Measurements from ENCODE around the gene CDC25B. TPM values are rescaled to one million over a fixed set of nuclear protein-coding genes. Genes with fewer than 3 reads are reported as not detected.

CDC25B gene
- total RNA-seq, 3 donors from 2014 or later, result 32.8 to 40.8 (median 34.7) TPM

DNA sequence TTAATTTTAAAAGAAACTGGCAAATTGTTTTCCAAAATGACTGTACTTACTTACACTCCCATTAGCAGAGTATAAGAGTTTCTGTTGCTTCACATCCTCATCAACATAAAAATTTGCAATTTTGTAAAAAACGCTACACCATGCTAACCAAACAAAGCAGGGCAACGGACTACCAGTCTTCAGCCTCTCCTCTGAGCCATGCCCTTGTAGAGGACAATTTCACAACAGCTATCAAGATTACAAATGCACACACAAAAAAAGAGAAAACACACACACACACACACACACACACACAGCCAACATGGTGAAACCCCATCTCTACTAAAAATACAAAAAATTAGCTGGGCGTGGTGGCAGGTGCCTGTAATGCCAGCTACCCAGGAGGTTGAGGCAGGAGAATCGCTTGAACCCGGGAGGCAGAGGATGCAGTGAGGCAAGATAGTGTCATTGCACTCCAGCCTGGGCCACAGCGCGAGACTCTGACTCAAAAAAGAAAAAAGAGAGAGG lies 24.5 kb upstream of the CDC25B start:
- H3K4me1 Mint-ChIP-seq (ENCODE audit: low read depth), result peaks cover 12% of the 10 kb centered on the region
- DNase-seq (no peak), ATAC-seq (no peak)
- no peaks in the 10 kb centered on the region for H3K9me3 Mint-ChIP-seq
- H3K4me3 Mint-ChIP-seq, result no peak overlapping the region
- no peaks in the 10 kb centered on the region for H3K27me3 Mint-ChIP-seq (ENCODE audit: low read depth)
- H3K36me3 Mint-ChIP-seq (ENCODE audit: insufficient read depth), result no peaks in the 10 kb centered on the region

DNA sequence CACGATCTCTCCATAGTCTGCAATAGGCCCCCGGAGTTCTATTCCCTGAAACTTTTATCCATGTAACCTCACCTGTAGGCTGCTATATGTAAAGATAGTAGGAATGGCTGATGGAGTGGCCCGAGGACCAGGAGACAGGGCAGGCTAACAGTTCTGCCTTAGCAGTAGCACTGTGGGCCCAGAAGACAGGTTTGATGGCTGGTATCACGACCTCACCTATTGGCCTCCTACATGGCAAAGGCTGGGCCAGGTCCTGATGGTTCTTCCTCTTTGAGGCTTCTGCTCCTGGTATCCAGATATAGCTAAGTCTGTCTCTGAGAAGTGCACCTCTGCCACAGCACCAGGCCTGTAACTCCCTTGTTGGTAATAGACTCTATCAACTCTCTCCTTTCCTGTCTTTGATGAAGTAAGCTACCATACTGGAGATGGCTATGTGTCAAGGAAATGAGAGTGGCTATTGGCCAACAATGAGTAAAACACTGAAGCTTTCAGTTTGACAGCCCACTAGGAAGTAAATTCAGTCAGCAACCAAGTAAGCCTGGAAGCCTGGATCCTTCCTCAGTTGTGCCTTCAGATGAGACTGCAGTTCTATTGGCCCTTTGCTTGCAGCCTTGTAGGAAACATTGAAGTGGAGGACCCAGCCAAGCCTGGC lies 20.5 kb upstream of the CDC25B start:
- Mint-ChIP-seq H3K36me3 (ENCODE audit: insufficient read depth) (no peaks in the 10 kb centered on the region), H3K4me3 (peak overlapping the region; percentile 37), H3K27me3 (ENCODE audit: low read depth) (peaks cover 9% of the 10 kb centered on the region), H3K4me1 (ENCODE audit: low read depth) (peaks cover 13% of the 10 kb centered on the region), H3K9me3 (no peaks in the 10 kb centered on the region)
- DNase-seq (no peak), ATAC-seq (no peak)

DNA sequence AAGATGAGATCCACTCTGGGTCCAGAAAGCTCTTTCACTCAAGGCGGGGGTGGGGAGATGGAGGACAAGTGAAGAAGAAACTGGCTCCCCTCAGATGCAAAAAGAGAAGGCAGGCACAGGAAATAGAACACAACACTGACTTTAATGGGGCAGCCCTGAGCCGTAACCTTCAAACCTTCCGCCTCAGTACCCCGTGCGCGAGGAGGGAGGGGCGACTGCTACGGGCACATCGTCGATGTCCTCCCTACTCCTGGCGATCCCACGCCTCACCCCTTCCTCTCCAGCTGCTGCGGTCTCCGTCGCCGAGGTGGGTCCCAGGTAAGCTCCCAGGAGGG lies 18.8 kb upstream of the CDC25B start:
- DNase-seq, result no peak
- peak; percentile 41 to 42 for ATAC-seq
- peaks cover 9% of the 10 kb centered on the region for H3K27me3 Mint-ChIP-seq (ENCODE audit: low read depth)

DNA sequence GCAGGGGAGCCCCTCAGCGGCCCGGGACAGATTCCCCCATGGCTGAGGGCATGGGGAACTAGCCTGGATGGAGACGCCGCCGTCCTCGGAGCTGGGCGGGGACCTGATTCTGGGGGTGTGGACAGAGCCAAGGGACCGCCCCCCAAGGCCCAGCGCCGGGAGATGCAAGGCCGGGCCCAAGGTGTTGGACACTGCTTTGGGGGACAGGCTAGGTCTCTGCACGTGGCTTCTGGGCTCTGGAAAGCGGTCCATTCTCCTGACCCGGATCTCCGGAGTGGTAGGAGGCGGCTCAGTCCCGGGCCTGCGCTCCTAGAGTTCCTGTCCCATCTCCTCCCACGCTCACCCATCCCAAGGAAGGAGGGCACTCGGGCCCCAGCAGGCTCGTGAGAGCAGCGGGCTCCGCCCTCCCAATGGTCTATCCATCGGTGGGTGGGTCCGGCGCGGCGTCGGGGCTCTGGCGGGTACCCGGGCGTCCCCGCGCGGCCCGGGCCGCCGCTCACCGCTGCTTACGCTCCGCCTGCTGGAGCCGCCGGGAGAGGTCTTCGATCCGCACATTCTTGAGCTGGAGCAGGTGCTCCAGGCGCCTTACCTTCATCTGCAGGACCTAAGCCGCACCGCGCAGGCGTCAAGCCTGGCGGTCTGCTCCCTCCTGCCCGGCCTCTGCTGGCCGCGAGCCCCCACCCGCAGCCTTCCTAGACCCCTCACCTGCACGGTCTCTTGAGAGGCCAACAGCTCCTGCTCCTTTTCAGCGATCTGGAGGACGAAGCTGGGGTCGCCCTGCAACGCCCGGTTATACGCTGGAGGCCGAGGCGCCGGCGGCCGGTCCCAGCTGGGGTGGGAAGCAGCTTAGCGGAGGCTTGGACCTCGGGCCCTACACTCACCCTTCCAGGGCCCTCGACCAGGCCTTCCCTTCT lies 18.1 kb upstream of the CDC25B start:
- Mint-ChIP-seq H3K9me3 (no peaks in the 10 kb centered on the region), H3K4me3 (peak overlapping the region; percentile 72), H3K36me3 (ENCODE audit: insufficient read depth) (no peaks in the 10 kb centered on the region), H3K27me3 (ENCODE audit: low read depth) (peaks cover 9% of the 10 kb centered on the region), H3K4me1 (ENCODE audit: low read depth) (peaks cover 29% of the 10 kb centered on the region)
- peak; percentile 71 to 78 for ATAC-seq
- DNase-seq, result peak; percentile 38

More for the DNA sequence above, 18.8 kb upstream of the CDC25B start:
- H3K4me3 Mint-ChIP-seq, result peak overlapping the region; percentile 72
- H3K9me3 Mint-ChIP-seq, result no peaks in the 10 kb centered on the region
- H3K36me3 Mint-ChIP-seq (ENCODE audit: insufficient read depth), result no peaks in the 10 kb centered on the region
- H3K4me1 Mint-ChIP-seq (ENCODE audit: low read depth), result peaks cover 27% of the 10 kb centered on the region

DNA sequence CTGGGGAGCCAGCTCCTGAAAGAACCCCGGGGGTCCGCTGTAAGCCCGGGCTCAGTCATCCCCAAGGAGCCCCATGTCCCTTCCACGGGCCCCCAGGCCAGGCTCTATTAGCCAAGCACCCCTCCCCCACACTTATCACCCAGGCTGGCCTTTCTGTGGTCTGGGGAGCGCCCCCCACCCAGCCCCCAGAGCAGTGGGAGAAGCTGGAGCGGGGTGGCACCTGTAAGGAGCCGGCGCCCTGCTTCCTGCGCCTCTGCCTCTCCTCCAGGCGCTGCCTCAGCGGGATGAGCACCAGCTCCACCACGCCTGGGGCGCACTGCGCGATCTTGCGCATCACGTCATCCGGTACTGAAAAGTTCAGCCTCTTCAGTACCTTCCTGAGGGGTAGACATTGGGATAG lies 17.1 kb upstream of the CDC25B start:
- ATAC-seq (no peak), DNase-seq (no peak)
- peaks cover 9% of the 10 kb centered on the region for H3K27me3 Mint-ChIP-seq (ENCODE audit: low read depth)
- H3K36me3 Mint-ChIP-seq (ENCODE audit: insufficient read depth), result no peaks in the 10 kb centered on the region
- peaks cover 34% of the 10 kb centered on the region for H3K4me1 Mint-ChIP-seq (ENCODE audit: low read depth)
- no peaks in the 10 kb centered on the region for H3K9me3 Mint-ChIP-seq
- no peak overlapping the region for H3K4me3 Mint-ChIP-seq

DNA sequence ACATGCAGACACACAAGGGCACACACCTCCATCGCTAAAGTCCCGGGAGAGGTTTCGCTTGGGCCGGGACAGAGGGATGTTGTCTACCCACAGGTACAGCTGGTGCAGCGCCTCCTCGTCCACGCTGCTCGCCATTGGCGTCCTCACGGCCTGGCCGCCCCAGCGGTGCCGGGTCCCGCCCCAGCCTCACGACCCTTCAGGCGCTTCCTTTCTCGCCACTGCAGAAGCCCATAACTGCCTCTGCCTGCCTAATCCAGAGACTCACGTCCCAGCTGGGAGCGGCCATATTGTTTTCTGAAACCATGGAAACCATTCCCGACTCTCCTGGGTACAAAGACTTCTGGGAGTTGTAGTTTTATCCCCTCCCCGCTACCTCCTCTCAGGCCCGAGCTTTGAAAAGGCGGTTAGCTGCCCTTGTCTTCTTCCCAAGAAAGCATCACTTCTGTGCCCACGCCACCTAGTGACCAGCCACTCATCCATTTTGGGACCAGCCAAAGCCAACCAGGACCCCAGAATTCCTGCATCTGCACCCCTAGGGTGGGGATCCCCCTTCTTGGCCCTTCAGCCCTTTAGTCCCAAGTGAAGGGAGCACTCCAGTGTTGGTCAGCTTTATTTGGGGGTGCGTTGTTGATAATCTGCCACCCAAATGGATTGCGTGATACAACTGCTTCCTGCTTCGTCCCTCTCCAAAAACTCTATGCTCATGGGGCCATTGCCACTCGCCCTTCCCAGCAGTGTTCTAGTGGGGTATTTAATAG lies 14.8 kb upstream of the CDC25B start, which contains the start of gene SPEF1:
SPEF1 (minus strand) TSS at position 296 of the 758 bp plus-strand sequence; CDS start at position 135, 161 bp downstream.
- DNase-seq (no peak), ATAC-seq (peak; percentile 42 to 43)
- Mint-ChIP-seq H3K36me3 (ENCODE audit: insufficient read depth) (peaks cover 6% of the 10 kb centered on the region), H3K27me3 (ENCODE audit: low read depth) (peaks cover 9% of the 10 kb centered on the region), H3K4me3 (peak within 1 kb of the TSS; percentile 52), H3K9me3 (no peaks in the 10 kb centered on the region), H3K4me1 (ENCODE audit: low read depth) (peaks cover 44% of the 10 kb centered on the region)

DNA sequence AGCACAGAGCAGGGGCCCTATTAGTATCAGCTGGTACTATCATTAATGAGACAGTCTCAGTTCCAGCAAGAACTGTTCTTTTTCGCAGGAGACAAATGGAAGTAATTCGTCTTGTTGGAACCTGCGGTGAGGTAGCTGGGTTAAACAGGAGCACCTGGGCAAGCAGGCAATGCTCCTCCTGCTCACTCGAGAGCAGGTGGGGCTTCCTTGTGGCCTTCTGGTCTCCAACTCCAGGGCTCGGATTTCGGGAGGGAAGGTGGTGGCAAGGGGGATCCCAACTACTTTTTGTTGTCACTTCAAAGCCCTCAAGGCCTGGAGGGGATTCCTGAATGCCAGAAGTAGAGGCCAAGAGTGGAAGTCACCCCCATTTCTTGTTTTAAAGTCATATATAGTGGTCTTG lies 13.5 kb upstream of the CDC25B start:
- DNase-seq (no peak), ATAC-seq (no peak)
- H3K9me3 Mint-ChIP-seq, result no peaks in the 10 kb centered on the region
- H3K4me3 Mint-ChIP-seq, result no peak overlapping the region
- peaks cover 9% of the 10 kb centered on the region for H3K27me3 Mint-ChIP-seq (ENCODE audit: low read depth)
- peaks cover 6% of the 10 kb centered on the region for H3K36me3 Mint-ChIP-seq (ENCODE audit: insufficient read depth)
- H3K4me1 Mint-ChIP-seq (ENCODE audit: low read depth), result peaks cover 41% of the 10 kb centered on the region

DNA sequence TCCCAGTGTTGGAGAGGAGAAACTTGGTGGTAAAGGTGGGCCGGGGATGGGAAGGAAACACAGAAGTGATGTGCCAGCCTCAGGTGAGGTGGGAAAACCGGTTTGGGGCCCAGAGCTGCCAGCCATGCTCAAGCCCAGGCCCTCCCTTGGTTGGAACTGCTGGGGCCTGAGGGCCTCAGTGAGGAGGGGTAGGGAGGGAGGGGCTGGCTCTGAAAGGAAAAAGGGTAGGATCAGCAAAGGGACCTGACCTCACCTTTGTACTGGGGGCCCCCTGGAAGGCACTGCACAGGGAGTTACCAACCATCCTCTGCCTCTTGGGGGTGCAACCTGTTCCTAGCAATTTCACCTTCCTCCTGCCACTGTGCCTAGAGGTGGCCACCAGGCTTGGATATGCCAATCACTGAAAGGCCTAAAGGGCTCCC lies 13.0 kb upstream of the CDC25B start:
- DNase-seq (no peak), ATAC-seq (no peak)
- H3K4me1 Mint-ChIP-seq (ENCODE audit: low read depth), result peaks cover 43% of the 10 kb centered on the region
- H3K36me3 Mint-ChIP-seq (ENCODE audit: insufficient read depth), result peaks cover 6% of the 10 kb centered on the region
- H3K27me3 Mint-ChIP-seq (ENCODE audit: low read depth), result peaks cover 9% of the 10 kb centered on the region
- H3K9me3 Mint-ChIP-seq, result no peaks in the 10 kb centered on the region
- no peak overlapping the region for H3K4me3 Mint-ChIP-seq

DNA sequence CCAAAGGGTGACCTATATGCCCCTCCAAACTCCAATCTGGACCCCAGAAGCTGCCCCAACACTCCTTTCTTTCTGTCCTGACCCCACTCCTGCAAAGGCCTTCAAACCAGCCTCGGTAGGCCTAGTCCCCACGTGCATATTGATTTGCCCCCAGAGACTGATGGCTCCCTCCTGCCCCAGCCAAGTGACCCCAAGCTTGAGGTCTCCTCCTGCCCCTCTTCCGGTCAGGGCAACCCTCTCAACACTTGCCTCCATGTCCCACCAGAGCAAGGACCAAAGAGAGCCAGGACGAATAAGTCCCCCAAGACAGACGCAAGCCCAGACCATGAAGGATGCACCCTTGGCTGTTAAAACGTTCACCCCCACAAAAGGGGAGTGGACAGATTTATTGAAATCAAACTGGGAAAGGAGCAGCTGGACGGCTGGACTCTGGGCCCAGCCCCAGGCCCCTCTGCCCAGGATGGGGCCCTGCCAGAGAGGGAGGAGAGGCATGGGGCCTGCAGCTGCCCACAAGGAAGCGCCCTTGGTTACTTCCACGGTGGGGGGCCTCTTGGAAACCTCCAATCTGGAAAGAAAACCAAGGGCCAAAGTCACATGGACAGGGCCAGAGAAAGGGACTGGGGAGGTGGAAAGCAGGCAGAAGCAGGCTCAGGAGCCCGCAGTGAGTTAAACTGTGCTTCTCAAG lies 12.5 kb upstream of the CDC25B start:
- Mint-ChIP-seq H3K4me3 (no peak overlapping the region), H3K36me3 (ENCODE audit: insufficient read depth) (peaks cover 6% of the 10 kb centered on the region), H3K27me3 (ENCODE audit: low read depth) (peaks cover 7% of the 10 kb centered on the region), H3K9me3 (no peaks in the 10 kb centered on the region), H3K4me1 (ENCODE audit: low read depth) (peaks cover 45% of the 10 kb centered on the region)
- DNase-seq (no peak), ATAC-seq (no peak)

DNA sequence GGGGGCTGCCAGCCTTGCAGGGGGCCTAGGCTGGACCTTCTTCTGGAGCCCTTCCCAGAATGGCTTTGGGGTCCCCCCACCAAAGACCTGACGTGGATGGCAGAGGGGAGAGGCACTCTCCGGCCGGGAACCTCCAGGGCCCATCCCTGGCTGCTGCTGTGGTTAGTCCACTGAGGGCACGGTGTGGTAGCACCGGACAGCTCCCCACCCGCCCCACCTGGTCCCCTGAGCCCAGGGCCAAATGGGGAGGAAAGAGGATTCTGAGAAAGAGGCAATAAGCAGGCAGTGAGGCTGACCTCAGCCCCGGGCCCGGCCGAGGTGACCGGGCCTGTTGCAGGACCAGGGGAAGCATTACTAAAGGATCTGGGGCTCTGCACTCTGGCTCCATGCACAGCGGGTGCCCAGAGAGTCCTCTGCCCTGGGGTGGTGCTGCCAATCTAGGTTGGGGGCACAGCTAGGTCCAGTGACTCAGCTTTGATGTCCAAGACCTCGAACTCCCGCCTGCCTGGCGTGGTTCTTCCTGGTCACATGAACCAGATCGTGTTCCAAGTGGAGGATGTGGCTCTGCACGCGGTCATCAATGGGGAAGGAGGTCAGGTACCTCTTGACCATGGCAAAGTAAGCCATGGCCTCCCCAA lies 11.8 kb upstream of the CDC25B start:
- ATAC-seq, result no peak
- no peak for DNase-seq
- peaks cover 49% of the 10 kb centered on the region for H3K4me1 Mint-ChIP-seq (ENCODE audit: low read depth)
- H3K36me3 Mint-ChIP-seq (ENCODE audit: insufficient read depth), result peaks cover 6% of the 10 kb centered on the region
- H3K27me3 Mint-ChIP-seq (ENCODE audit: low read depth), result peaks cover 1% of the 10 kb centered on the region
- peak overlapping the region; percentile 69 for H3K4me3 Mint-ChIP-seq
- no peaks in the 10 kb centered on the region for H3K9me3 Mint-ChIP-seq

DNA sequence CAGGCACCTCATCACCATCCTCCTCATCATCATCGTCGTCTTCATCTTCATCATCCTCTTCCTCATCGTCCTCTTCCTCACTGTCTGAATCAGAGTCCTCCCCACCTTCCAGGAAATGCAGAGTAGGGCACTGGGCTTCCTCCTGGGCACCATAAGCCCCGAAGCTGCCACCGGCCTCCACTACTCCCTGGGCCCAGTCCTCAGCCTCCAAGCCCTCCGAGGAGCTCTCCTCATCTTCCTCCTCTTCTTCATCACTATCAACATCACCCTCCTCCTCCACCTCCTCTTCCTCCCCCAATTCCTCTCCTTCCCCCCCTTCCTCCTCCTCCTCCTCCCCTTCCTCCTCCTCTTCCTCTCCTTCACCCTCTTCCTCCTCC lies 11.3 kb upstream of the CDC25B start:
- peaks cover 6% of the 10 kb centered on the region for H3K36me3 Mint-ChIP-seq (ENCODE audit: insufficient read depth)
- no peaks in the 10 kb centered on the region for H3K9me3 Mint-ChIP-seq
- peak overlapping the region; percentile 69 for H3K4me3 Mint-ChIP-seq
- no peaks in the 10 kb centered on the region for H3K27me3 Mint-ChIP-seq (ENCODE audit: low read depth)
- H3K4me1 Mint-ChIP-seq (ENCODE audit: low read depth), result peaks cover 49% of the 10 kb centered on the region
- ATAC-seq (no peak), DNase-seq (no peak)

DNA sequence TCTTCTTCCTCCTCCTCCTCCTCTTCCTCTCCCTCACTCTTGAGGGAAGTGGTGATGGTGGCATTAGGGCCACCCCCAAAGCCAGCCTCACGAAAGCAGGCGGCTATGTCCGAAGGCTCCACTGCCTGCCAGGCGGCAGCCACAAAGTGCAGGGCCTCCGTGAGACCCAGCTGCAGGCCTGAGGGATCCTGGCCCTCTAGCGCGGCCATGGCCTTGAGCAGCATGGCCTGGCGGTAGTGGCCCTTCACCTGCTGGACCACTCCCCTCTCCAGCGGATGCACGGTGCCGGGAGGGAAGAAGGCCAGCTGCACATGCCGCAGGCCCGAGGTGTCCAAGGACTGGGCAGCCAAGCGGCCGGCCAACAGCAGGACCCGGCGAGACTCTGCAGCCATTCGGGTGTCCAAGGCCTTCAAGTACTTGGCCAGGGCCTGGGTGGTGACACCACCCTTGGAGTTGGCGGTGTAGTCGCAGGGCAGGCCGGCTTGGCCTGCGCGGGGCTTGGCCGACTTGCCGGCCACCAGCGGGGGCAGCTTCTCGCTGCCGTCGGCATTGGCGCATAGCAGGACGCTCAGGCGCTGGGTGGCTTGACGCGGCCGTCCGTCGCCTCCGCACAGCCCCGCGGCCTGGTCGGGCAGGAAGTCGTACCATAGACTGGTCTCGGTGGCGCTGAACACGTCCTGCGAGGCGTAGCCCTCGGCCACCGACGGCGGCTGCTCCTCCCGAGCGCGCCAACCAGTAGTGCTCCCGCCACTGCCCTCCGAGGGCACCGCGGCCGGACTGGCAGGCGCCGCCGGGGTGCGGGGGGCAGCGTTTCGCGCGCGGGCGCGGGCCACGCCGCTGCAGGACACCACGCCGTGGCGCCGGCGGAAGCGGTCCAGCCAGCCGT lies 10.6 kb upstream of the CDC25B start:
- H3K36me3 Mint-ChIP-seq (ENCODE audit: insufficient read depth), result peaks cover 6% of the 10 kb centered on the region
- DNase-seq (no peak), ATAC-seq (no peak)
- peaks cover 48% of the 10 kb centered on the region for H3K4me1 Mint-ChIP-seq (ENCODE audit: low read depth)
- no peaks in the 10 kb centered on the region for H3K9me3 Mint-ChIP-seq
- H3K4me3 Mint-ChIP-seq, result peak overlapping the region; percentile 69
- H3K27me3 Mint-ChIP-seq (ENCODE audit: low read depth), result no peaks in the 10 kb centered on the region

DNA sequence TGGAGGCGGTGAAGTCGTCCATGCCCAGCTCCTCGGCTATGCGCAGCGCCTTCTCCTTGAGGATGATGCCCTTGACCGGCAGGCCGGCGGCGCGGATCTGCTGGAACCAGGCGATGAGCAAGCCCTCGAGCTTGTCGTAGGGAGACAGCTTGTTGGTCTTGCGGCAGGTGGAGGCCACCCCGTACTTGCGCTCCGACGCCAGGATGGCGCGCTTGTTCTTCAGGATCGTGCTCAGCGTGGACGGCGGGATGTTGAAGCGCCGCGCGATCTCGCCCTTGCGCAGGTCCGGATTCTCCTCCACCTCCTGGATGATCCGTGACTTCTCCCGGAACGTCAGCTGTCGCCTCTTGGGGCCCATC lies 10.0 kb upstream of the CDC25B start:
- Mint-ChIP-seq H3K4me1 (ENCODE audit: low read depth) (peaks cover 41% of the 10 kb centered on the region), H3K27me3 (ENCODE audit: low read depth) (no peaks in the 10 kb centered on the region), H3K4me3 (peak overlapping the region; percentile 85), H3K36me3 (ENCODE audit: insufficient read depth) (peaks cover 6% of the 10 kb centered on the region), H3K9me3 (no peaks in the 10 kb centered on the region)
- DNase-seq (peak; percentile 32), ATAC-seq (peak; percentile 21 to 37)

Data from activated T-cell treated with anti-CD3 and anti-CD28 coated beads, Interleukin-2, amount 50 U/mL, for 4 hours (primary cell).